Loucy (cell line): ENCODE measurements around the gene MSL3B.

Source experiments
- EZH2phosphoT487 ChIP-seq: fragments of 200-600 bp; IDR thresholded peaks from 2 replicates; pipeline ENCODE4 v1.6.1; 2018; ENCODE audit warnings: antibody characterized with exemption, mild to moderate bottlenecking, moderate library complexity, borderline replicate concordance
- TF ChIP-seq, protein P1 (sequence below): fragments of 200-600 bp; sonication (generic); conservative IDR thresholded peaks from 2 replicates; pipeline ENCODE4 v1.5.1; 2014; ENCODE audit warnings: mild to moderate bottlenecking, antibody characterized with exemption, low read length

DNA sequence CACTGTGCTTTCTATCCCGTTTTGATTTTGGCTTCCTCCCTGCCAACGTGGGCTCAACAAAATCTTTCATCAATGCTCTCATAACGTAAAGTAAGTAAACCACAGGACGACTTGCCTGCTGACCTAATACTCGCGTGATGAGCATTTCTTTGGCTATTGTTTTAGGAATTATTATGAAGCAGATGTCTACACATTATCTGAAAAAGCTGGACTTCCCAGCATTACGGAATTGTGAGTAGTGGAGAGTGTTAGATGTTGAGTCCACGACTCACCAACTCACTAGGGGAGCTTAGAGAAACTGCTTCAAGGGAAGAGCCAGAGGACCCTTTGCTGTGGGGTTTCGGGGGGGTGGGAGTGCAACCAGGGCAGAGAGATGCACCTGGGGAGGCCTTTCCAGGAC lies 35.8 kb downstream of the MSL3B start:
- TF ChIP-seq, protein P1, sequence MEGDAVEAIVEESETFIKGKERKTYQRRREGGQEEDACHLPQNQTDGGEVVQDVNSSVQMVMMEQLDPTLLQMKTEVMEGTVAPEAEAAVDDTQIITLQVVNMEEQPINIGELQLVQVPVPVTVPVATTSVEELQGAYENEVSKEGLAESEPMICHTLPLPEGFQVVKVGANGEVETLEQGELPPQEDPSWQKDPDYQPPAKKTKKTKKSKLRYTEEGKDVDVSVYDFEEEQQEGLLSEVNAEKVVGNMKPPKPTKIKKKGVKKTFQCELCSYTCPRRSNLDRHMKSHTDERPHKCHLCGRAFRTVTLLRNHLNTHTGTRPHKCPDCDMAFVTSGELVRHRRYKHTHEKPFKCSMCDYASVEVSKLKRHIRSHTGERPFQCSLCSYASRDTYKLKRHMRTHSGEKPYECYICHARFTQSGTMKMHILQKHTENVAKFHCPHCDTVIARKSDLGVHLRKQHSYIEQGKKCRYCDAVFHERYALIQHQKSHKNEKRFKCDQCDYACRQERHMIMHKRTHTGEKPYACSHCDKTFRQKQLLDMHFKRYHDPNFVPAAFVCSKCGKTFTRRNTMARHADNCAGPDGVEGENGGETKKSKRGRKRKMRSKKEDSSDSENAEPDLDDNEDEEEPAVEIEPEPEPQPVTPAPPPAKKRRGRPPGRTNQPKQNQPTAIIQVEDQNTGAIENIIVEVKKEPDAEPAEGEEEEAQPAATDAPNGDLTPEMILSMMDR: no peak
- no peak for TF ChIP-seq EZH2phosphoT487
